Measurements from ENCODE around the gene FBXL7.

The FBXL7 gene

DNA sequence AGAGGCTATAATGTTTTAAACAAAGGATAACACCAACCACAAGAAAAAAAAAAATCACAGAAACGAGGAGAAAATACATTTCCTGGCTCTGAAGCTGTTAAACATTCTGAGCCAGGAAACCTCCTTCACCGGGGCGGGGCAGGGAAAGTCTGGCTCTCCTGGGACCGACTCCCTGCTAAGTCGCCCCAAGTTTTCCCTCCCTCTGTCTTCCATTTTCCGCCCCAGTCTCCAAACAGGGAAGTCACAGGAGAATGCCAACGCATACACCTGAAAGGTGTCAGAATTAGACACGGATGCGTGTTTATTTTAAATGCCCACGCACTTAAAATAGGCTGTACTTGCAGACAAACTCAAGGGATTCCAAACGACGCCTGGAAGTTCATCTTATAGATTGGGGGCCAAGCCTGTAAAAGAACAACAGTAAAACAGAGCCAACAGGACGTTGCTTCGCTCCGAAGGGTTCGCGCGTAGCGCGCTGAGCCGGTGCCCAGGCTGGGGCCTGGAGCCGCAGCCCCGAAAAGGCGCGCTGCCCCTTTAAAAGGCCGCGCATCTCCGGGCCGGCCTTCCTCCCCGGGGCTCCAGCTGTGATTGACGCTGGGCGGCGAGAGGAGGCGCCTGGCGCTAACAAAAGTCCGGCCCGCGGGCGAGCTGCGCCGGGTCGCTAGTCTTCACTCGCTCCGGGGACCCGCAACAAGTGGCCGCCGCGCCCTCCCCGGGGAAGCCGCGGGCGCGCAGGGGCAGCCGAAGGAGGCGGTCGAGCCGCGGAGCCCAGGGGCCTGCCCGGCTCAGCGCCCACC, at the start of gene FBXL7:
Gene FBXL7 (plus strand): TSS at position 653 of the 797 bp plus-strand sequence.
- no peak for DNase-seq

DNA sequence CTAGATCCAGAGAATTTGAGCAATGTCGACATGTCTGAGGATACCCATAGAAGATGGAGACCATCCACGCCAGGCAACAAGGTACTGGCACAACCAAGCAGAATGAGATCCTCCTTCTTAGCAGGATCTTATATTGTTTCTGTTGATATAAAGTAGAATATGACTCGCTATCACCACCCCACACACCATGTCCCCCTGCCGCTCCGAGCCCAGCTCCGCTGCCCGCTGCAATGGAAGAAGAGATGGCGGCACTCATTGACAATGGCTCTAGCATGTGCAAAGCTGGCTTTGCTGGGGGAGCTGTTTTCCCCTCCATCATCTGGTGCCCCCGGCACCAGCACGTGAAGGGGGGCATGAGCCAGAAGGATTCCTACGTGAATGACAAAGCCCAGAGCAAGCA, 49.5 kb upstream of the FBXL7 start:
- no peak for DNase-seq

DNA sequence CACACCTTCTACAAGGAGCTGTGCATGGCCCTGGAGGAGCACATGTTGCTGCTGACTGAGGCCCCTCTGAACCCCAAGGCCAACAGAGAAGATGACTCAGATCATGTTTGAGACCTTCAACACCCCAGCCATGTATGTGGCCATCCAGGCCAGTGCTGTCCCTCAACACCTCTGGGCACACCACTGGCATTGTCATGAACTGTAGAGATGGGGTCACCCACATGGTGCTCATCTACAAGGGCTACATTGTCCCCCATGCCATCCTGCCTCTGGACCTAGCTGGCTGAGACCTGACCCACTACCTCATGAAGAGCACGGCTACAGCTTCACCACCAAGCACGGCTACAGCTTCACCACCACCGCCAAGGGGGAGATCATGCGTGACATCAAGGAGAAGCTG, 49.0 kb upstream of the FBXL7 start:
- no peak for DNase-seq

DNA sequence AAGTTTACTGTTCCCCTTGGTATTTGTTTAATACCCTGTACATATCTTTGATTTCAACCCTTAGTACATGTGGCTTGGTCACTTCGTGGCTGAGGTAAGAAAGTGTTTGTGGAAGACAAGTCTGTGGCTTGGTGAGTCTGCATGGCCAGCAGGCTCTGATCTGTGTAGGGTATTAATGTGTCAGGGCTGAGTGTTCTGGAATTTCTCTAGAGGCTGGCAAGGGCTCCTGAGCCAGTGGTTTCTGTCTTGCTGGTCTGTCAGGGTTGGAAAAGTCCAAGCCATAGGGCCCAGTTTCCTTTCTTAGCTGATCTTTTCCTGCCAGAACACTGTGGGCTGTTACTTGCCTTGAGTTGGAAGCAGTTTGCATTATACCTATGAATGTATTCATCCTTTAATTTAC, 48.0 kb upstream of the FBXL7 start:
- DNase-seq: no peak

DNA sequence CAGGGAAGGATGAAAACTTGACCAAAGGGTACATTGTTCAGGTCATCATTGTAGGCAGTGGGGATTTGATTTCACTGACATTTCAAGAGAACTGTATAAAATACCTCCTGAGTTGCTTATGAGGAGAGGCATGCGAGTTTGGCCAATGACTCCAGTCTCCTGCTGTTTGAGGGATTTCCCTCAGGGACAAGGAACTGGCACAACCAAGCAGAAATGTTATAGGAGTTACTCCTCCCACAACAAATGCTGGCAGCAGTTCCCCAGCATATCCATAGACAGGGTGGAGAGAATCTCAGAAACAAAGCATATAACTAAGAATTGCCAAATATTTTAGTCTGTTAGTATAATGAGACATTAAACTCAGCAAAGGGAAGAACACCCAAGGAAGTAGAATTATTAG, 47.2 kb upstream of the FBXL7 start:
- DNase-seq: no peak

DNA sequence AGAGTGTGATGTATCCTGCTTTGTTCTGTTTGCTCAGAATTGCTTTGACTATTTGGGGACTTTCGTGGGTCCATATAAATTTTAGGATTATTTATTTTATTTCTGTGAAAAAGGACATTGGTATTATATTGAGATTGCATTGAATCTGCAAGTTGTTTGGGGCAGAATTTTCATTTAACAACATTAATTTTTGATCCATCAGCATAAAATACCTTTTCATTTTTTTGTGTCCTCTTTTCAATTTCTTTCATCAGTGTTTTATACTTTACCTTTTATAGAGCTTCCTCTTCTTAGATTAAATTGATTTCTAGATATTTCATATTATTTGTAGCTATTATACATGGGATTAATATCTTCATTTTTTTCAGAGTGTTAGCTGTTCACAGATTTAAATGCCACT, 40.8 kb upstream of the FBXL7 start:
- no peak for DNase-seq

DNA sequence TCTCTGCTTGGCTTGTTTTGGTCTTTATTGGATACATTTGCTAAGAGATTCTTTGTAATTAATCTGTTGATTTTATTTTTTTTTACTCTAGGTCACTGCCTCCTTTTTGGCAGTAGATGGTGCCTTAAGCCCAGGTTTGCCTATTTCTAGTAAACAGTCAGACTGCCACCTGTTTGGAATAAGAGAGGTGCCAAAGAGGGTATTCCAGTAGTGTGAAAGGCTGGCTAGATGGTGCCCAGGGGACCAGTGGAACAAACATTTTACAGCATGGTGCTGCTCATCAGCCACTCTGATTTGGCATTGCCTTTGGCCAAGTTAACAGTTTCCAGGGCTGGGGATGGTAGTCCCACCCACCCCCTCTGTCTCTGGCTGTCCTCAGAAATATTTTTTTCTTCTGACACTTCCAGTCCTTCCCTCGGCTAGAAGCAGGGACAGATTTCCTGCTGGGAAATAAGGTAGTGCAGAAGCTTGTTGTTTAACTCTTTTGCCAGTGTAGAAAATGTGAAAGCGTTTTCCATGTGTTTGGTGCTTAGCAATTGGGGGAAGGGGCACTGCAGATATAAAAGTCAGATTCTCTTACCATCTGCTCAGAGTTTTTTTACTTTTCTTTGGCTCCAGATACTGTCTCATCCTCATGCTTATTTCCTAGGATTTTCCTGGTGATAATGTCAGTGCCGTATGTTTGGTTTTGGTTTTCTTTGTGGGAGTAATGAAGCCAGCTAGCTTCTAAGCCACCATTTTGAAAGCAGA, 36.6 kb upstream of the FBXL7 start:
- no peak for DNase-seq

DNA sequence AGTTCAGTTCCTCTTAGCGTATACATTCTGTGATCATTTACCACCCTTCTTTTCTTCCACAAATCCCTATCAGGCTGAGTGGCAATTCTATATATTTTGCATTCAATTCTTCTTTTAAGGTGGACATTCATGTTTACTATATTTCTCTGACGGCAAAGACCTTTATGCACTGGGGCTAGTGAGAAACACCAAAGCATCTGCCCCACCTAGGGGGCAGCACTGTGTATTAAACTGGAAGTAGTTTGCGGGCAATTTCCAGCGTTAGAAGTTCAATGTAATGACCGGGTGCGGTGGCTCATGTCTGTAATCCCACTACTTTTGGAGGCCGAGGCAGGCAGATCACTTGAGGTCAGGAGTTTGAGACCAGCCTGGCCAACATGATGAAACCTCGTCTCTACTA, 27.9 kb upstream of the FBXL7 start:
- DNase-seq: no peak

DNA sequence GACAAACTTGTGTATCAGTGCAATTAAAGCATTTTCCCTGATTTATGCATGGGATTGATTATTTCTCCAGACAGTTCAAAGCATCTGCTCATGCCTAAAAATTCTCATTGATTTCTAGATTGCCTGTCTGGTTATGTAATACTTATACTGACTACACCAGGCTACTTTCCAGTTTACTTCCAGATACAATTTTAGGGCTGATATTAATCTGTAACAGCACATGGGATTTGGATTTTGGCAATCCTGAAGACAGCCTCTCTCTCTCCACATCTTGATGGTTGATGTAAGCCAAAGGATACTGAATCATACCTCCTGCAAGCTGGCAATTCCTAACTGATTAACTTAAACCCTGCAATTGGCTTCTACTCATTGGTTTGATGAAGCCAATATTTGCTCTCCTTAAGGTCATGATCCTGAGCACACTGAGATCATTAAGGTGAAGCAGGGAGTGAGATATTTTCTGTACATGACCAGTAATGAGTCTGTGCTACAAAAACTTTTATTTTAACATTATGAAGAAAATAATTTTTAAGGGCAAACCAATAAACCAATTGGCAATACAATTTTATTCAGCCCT, 25.7 kb upstream of the FBXL7 start:
- DNase-seq: no peak

DNA sequence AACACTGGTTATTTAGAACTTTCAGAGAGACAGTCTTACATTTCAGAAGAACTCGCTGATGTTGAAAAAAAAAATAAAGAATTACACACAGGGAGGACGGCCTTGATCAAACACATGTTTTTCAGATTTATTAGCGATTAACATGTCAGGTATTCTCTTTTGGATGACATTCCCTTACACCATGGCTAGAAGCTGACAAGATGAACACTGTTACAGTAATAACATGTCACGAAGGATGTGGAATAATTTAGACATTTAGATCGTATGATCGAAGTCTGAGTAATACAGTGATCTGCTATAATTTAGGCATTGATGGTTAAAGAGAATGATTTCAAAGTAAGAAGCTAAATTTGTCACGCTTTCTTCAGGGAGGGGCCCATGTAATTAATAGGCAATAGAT, 24.6 kb upstream of the FBXL7 start:
- DNase-seq: no peak

DNA sequence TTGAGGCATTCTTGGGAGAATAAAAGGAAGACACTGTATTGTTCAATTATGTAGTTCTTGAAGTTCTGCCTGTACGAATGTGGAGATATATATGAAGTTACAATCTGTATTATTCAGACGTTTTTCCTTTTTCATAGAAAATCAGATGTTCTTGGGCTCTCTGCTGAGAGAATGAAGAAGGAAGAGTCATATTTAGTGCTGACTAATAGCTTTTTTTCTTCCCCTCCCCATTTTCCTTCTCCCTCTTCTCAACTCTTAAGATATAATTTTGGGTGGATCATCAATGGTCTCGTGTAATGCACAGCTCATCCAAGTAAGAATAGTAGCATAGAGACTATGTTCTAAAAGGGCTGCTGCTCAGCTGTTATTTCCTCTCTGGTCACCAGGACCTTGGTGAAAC, 23.0 kb upstream of the FBXL7 start:
- no peak for DNase-seq

DNA sequence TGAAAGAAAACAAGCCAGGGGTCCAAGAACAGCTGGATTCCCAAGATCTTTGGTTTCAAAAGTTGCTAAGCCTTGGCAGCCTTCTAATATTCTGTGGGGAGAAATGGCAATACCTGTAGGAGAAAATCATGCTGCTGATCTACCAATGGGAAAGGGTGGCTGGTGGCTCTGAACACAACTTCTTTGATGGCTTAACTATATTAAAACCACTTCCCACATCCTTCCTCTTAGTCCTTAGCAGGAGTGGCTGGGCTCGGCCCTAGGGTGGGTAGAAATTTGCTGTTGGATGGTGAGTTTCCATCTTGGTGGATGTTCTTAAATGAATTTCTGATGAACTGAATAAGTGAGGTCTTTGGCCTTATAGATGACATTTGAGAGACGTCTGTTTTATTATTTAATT, 19.5 kb upstream of the FBXL7 start:
- no peak for DNase-seq

DNA sequence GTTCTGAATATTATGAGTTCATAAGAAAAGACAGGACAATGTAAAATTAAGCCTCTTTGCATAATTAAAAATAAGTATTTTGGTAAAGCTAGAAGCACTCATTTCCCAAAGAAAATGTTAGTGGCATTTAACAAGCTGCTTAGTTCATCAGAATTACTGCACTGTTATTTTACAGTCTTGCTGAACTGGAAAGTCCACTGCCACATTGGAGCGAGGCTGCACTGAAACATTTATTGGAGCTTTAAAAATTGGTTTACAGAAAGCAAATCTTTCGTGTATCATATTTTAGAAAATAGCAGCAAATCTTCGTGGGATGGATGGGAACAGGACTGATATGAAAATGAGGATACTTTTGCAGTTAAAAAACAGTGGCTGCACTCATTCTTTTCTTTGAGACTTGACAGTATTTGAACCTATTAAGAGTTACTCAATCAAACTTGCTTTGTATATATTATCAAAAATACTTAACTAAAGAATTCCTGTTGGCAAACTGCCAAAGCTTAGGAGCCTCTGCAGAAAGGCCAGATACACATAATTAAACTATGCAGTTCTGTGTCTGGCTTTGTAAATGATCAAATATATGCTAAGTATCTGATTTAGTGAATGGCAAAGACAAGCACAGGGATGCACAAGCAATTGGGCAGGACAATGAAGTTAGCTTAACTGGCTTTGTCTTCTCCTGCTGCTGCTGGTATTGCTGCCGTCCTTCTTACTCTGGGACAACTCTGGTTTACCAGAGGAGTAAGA, 16.5 kb upstream of the FBXL7 start:
- DNase-seq: no peak

DNA sequence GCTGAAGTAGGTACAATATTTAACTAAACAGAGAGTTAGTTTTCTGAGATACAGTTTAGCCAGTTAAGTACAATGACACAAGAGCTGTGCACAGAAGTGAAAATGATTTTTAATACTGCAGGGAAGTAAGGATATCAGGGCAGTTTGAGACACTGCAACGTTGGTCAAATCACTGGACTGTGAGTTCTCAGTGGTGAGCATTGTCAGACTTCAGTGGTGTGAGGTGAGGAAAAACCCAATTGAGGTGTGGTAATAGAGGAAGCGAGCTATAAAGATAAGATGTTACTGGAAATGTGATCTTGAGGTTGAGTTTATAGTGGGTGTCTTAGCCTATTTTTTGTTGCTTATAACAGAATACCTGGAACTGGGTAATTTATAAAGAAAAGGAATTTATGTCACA, 12.8 kb upstream of the FBXL7 start:
- DNase-seq: no peak

DNA sequence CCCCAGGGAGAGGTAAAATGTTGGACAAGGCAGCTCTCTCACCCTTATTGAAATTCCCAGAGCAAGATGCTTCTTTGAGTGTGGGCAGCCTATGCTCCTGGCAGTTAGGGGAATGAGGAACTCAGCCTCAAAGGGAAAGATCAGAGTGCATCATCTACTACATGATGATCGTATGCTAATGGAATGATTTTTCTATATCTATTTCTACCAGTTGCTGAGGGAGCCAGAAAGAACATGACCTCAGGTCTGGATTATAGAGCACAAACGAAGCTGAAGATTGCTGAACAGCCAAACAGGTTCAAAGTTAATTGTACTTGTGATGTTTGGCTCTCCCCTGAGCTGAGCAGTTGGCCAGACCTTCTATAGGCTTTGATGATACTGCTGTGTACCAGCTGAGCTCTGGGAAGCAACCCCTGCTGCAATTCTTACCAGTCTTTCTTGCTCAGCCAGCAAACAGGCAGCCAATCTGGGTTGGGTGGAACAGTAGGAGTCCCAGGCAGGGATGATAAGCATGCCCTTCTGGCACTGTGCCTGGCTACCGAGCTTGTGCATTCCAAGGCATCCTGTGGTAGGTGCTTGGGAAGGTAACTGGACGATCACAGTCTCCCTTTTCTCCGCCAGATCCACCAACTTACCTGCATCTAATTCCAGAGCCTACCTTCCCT, 10.3 kb upstream of the FBXL7 start:
- no peak for DNase-seq

DNA sequence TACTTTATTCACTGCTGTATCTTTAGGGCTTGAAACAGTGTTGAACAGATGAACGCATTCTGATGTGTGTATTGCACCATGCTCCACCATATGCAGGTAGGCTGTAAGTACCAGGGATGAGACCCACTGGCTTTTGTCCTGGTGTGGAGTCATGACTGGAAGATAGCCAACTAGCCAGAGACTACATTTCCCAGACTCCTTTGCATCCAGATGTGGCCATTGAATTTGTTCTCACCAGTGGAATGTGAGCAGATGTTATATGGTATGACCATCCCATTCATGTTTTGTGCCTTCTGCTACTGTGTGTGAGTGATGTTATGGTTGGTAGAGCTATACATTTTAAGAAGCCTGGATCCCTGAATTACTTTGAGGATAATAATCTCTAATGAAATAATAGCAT, 7.4 kb upstream of the FBXL7 start:
- no peak for DNase-seq

DNA sequence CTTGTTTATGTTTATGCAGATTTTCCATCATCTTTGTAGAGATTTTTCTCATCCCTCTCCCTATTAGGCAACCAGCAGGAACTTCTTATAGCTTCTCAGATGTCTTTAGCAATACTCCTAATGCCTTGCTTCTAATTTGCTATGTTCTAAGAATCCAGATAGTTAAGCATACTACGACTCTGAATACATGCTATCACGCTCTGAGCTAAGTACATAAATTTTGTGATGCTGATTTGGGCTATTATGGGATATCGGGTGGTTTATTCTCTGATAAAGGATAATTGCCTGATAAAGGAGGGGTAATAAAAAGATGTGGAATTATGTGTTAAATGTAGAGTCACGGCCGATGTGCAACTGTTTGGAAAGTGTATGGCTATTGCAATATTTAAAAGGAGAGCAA, 6.5 kb upstream of the FBXL7 start:
- DNase-seq: no peak

DNA sequence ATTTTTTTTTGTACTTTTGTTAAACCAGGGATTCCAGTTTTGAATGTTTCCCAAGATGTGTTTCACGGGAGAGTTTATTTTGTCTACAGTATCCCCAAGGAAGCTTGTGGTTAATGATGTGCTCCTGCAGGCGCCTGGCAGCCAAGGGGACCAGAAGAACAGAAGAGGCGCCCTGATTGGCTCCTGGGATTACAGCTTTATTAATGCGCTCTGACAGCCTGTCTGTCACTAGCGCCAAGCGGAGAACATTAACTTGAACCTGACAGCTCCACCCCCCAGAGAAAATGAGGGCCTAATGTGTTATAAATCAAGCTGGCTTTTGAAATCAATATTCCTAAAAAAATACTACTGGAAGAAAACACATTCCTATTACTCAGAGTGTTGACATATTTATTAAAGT, 5.0 kb upstream of the FBXL7 start:
- DNase-seq: no peak

DNA sequence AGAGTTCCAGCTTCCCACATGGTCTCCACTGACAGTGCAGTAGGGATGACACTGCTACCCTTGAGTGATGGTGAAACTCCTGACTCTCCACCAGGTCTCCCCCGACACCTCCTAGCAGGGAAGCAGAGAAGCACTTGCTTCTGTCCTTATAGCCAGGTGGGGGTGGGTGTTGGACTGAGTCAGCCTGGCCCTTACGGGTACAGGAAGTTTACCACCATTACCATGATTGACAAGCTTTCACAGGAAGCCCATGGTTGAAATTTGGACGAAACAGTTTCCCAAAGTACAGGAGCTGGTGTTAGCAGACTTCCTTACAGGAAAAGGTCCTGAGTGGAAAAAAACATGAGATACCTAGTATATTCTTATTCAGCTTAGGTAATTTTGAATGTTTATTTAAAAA, 3.1 kb upstream of the FBXL7 start:
- no peak for DNase-seq

DNA sequence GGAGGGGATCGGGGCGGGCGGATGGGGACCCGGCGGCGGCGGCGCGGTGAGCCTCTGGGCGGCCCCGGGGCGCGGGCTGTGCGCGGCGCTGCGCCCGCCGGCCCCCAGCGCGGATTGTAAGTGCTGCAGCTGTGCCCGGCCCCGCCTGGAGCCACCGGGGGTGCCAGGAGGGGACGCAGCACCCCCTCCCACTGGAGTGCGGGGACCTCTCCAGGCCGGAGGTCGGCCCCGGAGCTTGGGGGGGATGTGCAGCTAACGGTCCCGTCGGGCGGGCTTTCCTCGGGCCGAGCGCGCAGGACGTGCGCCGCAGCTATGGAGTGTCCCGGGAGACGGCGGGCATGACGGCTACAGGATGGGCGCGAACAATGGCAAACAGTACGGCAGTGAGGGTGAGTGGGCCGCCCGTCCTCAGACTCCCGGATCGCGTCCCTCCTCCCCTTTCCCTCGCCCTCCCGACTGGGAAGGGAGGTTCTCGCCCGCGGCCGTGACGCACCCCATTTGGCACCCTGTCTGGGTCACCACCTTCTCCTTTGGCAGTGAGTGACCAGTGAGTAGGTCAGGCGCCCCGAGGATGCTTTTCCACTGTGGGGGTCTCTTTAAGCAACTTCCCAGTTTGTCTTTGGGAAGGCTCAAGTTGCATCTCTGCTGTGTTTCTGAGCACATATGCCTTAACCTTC, 483 bp downstream of the FBXL7 start:
- no peak for DNase-seq

DNA sequence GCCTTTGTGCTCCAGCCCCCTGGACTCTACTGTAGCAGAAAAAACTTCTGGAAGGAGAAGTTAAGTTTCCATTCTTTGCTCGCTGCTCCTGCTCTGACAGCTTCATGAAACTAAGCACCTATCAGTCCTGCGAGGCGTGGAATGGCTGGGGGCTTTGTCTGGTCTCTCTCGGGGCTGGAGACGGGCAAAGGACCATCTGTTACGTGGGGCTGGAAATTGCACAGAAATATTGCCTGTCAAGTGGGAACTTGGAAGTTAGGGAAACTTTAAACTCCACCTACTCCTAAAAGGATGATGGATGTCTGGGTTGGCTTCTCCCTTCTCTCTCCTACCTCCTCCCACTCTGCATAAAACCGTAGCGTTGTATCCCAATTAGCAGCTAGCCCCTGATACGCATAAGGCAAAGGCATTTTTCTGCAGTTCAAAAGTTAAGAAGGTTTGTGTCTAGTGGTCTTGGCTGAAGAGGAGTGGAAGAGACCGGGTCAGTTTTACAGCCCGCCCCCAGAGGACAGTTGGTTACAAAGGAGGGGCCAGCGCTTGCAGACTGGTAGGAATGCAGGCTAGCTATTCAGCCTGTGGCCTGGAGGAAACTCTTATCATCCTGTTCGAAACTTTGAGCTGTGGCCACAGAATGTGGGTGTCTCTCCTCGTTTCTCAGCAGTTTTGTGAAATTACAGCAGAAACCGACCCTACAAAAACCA, 1.3 kb downstream of the FBXL7 start:
- no peak for DNase-seq

DNA sequence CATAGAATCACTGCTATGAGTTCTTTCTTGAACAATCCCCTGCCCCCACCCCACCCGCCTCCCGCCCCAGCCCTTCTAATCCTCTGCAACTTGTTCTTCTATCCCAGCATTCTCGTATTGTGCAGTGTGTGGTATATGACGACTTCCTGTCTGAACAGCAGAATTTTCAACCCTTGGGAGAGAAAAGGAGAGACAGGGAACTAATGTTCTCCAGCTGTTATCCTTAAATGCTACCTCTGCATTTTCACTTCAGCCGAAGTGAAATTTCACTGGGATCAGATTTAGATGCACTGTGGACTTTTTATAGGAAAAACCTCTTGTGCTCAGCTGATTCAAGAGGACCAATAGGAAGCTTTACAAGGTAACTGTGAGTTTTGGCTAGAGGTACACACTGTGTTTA, 2.2 kb downstream of the FBXL7 start:
- no peak for DNase-seq
